H9 (cell line): Measurements from ENCODE around the gene ST6GALNAC2. TPM values are rescaled to one million over a fixed set of nuclear protein-coding genes. Genes with fewer than 3 reads are reported as not detected.
A peak's percentile ranks its signal among the peaks of the same experiment; 100 is the strongest.

Source experiments
- DNase-seq: peaks from one replicate; pipeline ENCODE4 v3.0.0-alpha.2; 2017
- H2AFZ ChIP-seq: one replicate; pipeline ENCODE4 v1.6.1; 2013; ENCODE audit warnings: mild to moderate bottlenecking, low read length, control low read depth, moderate library complexity
- H2AK5ac ChIP-seq: 2 replicates; pipeline ENCODE4 v1.6.1; 2013; ENCODE audit warnings: low read length, control low read depth, mixed read lengths; ENCODE audit not compliant: insufficient read length
- H2BK120ac ChIP-seq: one replicate; pipeline ENCODE4 v1.6.1; 2013; ENCODE audit warnings: low read depth, mild to moderate bottlenecking, low read length, control low read depth, inconsistent platforms; ENCODE audit not compliant: poor library complexity, severe bottlenecking
- H2BK12ac ChIP-seq: 2 replicates; pipeline ENCODE4 v1.6.1; 2013; ENCODE audit warnings: low read length, control low read depth, mixed read lengths, low read depth; ENCODE audit not compliant: insufficient read length
- H2BK15ac ChIP-seq: 2 replicates; pipeline ENCODE4 v1.6.1; 2013; ENCODE audit warnings: low read depth, low read length, control low read depth
- H2BK20ac ChIP-seq: one replicate; pipeline ENCODE4 v1.6.1; 2013; ENCODE audit warnings: low read depth, mild to moderate bottlenecking, low read length, control low read depth, inconsistent platforms; ENCODE audit not compliant: poor library complexity, severe bottlenecking
- H2BK5ac ChIP-seq: 2 replicates; pipeline ENCODE4 v1.6.1; 2013; ENCODE audit warnings: low read length, control low read depth, mixed read lengths; ENCODE audit not compliant: insufficient read length
- H3K14ac ChIP-seq: 2 replicates; pipeline ENCODE4 v1.6.1; 2013; ENCODE audit warnings: low read length, control low read depth; ENCODE audit not compliant: insufficient read depth
- H3K18ac ChIP-seq: 2 replicates; pipeline ENCODE4 v1.6.1; 2013; ENCODE audit warnings: low read depth, mild to moderate bottlenecking, mixed read lengths, low read length, control low read depth; ENCODE audit not compliant: insufficient read length
- H3K23ac ChIP-seq: 2 replicates; pipeline ENCODE4 v1.6.1; 2013; ENCODE audit warnings: low read length, control low read depth, mixed read lengths, low read depth; ENCODE audit not compliant: insufficient read length
- H3K23me2 ChIP-seq: 2 replicates; pipeline ENCODE4 v1.6.1; 2013; ENCODE audit warnings: low read depth, mild to moderate bottlenecking, mixed read lengths, low read length, control low read depth; ENCODE audit not compliant: insufficient read length, poor library complexity, severe bottlenecking
- H3K27ac ChIP-seq: 2 replicates; pipeline ENCODE4 v1.5.1; 2013; ENCODE audit warnings: low read length, control low read depth, mixed read lengths, low read depth; ENCODE audit not compliant: insufficient read length
- H3K27me3 ChIP-seq: 2 replicates; pipeline ENCODE4 v1.6.1; 2013; ENCODE audit warnings: low read length, control low read depth, inconsistent platforms; ENCODE audit not compliant: insufficient read depth
- H3K4ac ChIP-seq: 2 replicates; pipeline ENCODE4 v1.6.1; 2013; ENCODE audit warnings: low read depth, mild to moderate bottlenecking, control low read depth, inconsistent platforms, low read length, moderate library complexity
- H3K4me1 ChIP-seq: 2 replicates; pipeline ENCODE4 v1.6.1; 2013; ENCODE audit warnings: low read length, control low read depth, inconsistent platforms; ENCODE audit not compliant: insufficient read depth
- H3K4me2 ChIP-seq: 2 replicates; pipeline ENCODE4 v1.6.1; 2013; ENCODE audit warnings: low read length, control low read depth, mixed read lengths; ENCODE audit not compliant: insufficient read length, insufficient read depth
- H3K56ac ChIP-seq: 2 replicates; pipeline ENCODE4 v1.6.1; 2013; ENCODE audit warnings: low read depth, mild to moderate bottlenecking, mixed read lengths, low read length, control low read depth; ENCODE audit not compliant: insufficient read length
- H3K79me1 ChIP-seq: 2 replicates; pipeline ENCODE4 v1.6.1; 2013; ENCODE audit warnings: low read depth, mild to moderate bottlenecking, moderate library complexity, low read length, control low read depth, inconsistent platforms; ENCODE audit not compliant: insufficient read depth, poor library complexity, severe bottlenecking
- H3K79me2 ChIP-seq: 2 replicates; pipeline ENCODE4 v1.6.1; 2013; ENCODE audit warnings: low read length, control low read depth, inconsistent platforms; ENCODE audit not compliant: insufficient read depth
- H3K9ac ChIP-seq: 2 replicates; pipeline ENCODE4 v1.6.1; 2013; ENCODE audit warnings: low read length, control low read depth, mixed read lengths; ENCODE audit not compliant: insufficient read length; ENCODE audit errors: extremely low read depth
- H3K9me3 ChIP-seq: one replicate; pipeline ENCODE4 v1.6.1; 2013; ENCODE audit warnings: low read depth, low read length, inconsistent platforms; ENCODE audit not compliant: control insufficient read depth
- H3T11ph ChIP-seq: one replicate; pipeline ENCODE4 v1.6.1; 2013; ENCODE audit warnings: mild to moderate bottlenecking, low read length, control low read depth, inconsistent platforms
- H4K20me1 ChIP-seq: one replicate; pipeline ENCODE4 v1.6.1; 2013; ENCODE audit not compliant: control insufficient read depth, insufficient read length, insufficient read depth
- H4K5ac ChIP-seq: 2 replicates; pipeline ENCODE4 v1.6.1; 2013; ENCODE audit warnings: low read depth, mild to moderate bottlenecking, mixed read lengths, low read length, control low read depth; ENCODE audit not compliant: insufficient read length
- H4K8ac ChIP-seq: replicated peaks from 2 replicates; pipeline ENCODE4 v1.6.1; 2013; ENCODE audit warnings: low read length, control low read depth, mixed read lengths, low read depth; ENCODE audit not compliant: insufficient read length
- H4K91ac ChIP-seq: 2 replicates; pipeline ENCODE4 v1.6.1; 2013; ENCODE audit warnings: low read depth, mild to moderate bottlenecking, moderate library complexity, mixed read lengths, low read length, control low read depth; ENCODE audit not compliant: insufficient read length
- H3K27ac Mint-ChIP-seq, 3 experiments: 2 replicates in 2 of 3; 3 replicates in 1 of 3; pipeline ENCODE4 v1.8.0; 2020 to 2021; ENCODE audit warnings: mixed read lengths in 3 of 3, mild to moderate bottlenecking in 1 of 3, moderate library complexity in 1 of 3
- H3K27me3 Mint-ChIP-seq: 2 replicates; pipeline ENCODE4 v1.8.0; 2021; ENCODE audit warnings: low read depth, mild to moderate bottlenecking, moderate library complexity, mixed read lengths
- H3K36me3 Mint-ChIP-seq, 3 experiments: 2 replicates in 2 of 3; 3 replicates in 1 of 3; pipeline ENCODE4 v1.8.0; 2020 to 2021; ENCODE audit warnings: low read depth in 3 of 3, mixed read lengths in 3 of 3; ENCODE audit not compliant: insufficient read depth in 1 of 3
- H3K4me1 Mint-ChIP-seq, 2 experiments: 2 replicates each; pipeline ENCODE4 v1.8.0; 2020; ENCODE audit warnings: mixed read lengths in 2 of 2
- H3K4me3 Mint-ChIP-seq, 2 experiments: 2 replicates in 1 of 2; 3 replicates in 1 of 2; pipeline ENCODE4 v1.8.0; 2020 to 2021; ENCODE audit warnings: mild to moderate bottlenecking in 2 of 2, mixed read lengths in 2 of 2, moderate library complexity in 1 of 2
- H3K9me3 Mint-ChIP-seq, 2 experiments: 2 replicates in 1 of 2; 3 replicates in 1 of 2; pipeline ENCODE4 v1.8.0; 2020; ENCODE audit warnings: mild to moderate bottlenecking in 2 of 2, mixed read lengths in 2 of 2, moderate library complexity in 1 of 2
- WGBS: extraction: QIAGEN DNeasy Blood & Tissue Kit; methylation state at CpG from one replicate; pipeline ENCODE4 v1.1.7; 2013; ENCODE audit warnings: missing lambda C conversion rate, low lambda C conversion rate, mixed read lengths; ENCODE audit not compliant: insufficient read length; ENCODE audit errors: extremely low coverage; 5-methylcytosine and 5-hydroxymethylcytosine counted together
- total RNA-seq: library from RNA; stranded (reverse); gene quantifications from 2 replicates; pipeline ENCODE4 v1.2.1, GENCODE V29; 2021
- TF ChIP-seq, protein P1 (sequence below): fragments of 200-600 bp; sonication (generic); conservative IDR thresholded peaks from 3 replicates; pipeline ENCODE4 v1.8.0; 2021; ENCODE audit warnings: antibody characterized with exemption, mild to moderate bottlenecking

ST6GALNAC2 gene
- total RNA-seq, 1 experiment from 2014 or later = 0.46 TPM

DNA sequence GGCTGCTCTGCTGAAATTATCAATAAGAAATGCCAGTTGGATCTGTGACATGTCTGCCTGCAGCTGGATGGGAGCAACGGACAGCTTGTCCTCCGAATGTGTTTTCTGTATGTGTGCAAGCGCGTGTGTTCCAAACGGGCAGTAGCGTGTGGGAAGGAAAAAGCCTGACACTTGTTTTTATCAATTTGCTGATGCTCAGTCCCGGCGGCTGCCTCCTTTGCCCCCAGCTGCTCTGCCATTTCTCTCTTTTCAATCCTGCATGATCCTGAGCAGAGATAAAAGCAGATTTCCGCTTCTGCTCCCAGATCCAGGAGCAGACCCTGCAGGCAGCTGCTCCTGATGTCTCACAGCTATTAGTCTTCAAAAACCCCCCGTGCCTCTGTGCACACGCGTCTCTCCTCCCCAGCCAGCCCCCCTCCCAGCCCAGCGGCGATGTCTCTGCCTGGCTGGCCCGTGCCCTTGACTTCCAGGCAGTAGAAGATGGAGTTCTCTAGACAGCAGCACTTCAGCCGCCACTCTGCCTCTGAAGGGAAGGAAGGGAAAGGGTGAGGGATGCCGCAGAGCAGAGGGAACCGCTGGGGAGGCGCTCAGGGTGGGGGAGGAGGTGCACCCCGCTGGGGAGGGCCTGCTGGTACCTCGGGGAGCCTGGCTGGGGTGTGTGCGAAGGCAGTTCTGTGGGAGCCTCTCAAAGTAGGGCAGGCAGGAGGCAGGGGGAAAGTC lies 41.7 kb downstream of the ST6GALNAC2 start:
- Histone ChIP-seq H4K8ac (no peak overlapping the region), H4K5ac (no peak overlapping the region), H3K23me2 (peaks cover 4% of the 10 kb centered on the region), H3K9ac (no peak overlapping the region), H3T11ph (no peak overlapping the region), H3K18ac (no peak overlapping the region), H2BK15ac (no peak overlapping the region), H3K27me3 (peaks cover 7% of the 10 kb centered on the region; the same call in 1 of the 2 replicates), H3K9me3 (no peaks in the 10 kb centered on the region), H3K4me1 (peaks cover 2% of the 10 kb centered on the region; the same call in 1 of the 2 replicates), H4K91ac (no peak overlapping the region), H2BK20ac (no peak overlapping the region), H3K4me2 (no peak overlapping the region), H2AFZ (no peak overlapping the region), H3K79me1 (no peaks in the 10 kb centered on the region), H3K4ac (no peak overlapping the region), H2AK5ac (no peak overlapping the region), H4K20me1 (peaks cover 4% of the 10 kb centered on the region), H3K79me2 (no peaks in the 10 kb centered on the region), H3K23ac (no peak overlapping the region), H3K27ac (no peak overlapping the region), H2BK120ac (no peak overlapping the region), H3K14ac (no peak overlapping the region), H3K56ac (no peak overlapping the region), H2BK12ac (no peak overlapping the region), H2BK5ac (no peak overlapping the region)
- DNase-seq = peak; percentile 42
- no CpG with 5 or more reads among the region's 22 CpGs for WGBS
- Mint-ChIP-seq H3K4me1 (peaks cover 31 to 38% of the 10 kb centered on the region in 2 experiments), H3K27ac (no peak overlapping the region; a peak in 2 of 7 replicates), H3K4me3 (peak overlapping the region in 1 of 2 experiments; percentile 61; a peak in 1 of 5 replicates), H3K9me3 (no peaks in the 10 kb centered on the region), H3K27me3 (peaks cover 27% of the 10 kb centered on the region), H3K36me3 (no peaks in the 10 kb centered on the region)
- TF ChIP-seq, protein P1, sequence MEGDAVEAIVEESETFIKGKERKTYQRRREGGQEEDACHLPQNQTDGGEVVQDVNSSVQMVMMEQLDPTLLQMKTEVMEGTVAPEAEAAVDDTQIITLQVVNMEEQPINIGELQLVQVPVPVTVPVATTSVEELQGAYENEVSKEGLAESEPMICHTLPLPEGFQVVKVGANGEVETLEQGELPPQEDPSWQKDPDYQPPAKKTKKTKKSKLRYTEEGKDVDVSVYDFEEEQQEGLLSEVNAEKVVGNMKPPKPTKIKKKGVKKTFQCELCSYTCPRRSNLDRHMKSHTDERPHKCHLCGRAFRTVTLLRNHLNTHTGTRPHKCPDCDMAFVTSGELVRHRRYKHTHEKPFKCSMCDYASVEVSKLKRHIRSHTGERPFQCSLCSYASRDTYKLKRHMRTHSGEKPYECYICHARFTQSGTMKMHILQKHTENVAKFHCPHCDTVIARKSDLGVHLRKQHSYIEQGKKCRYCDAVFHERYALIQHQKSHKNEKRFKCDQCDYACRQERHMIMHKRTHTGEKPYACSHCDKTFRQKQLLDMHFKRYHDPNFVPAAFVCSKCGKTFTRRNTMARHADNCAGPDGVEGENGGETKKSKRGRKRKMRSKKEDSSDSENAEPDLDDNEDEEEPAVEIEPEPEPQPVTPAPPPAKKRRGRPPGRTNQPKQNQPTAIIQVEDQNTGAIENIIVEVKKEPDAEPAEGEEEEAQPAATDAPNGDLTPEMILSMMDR = no peak
